Caco-2 (cell line): ENCODE measurements around the gene MAST3. TPM values are rescaled to one million over a fixed set of nuclear protein-coding genes. Genes with fewer than 3 reads are reported as not detected.
"Not testable (repeated sequence)": the region's sequence is repeated elsewhere in the genome, so short reads cannot be mapped to it uniquely, and the experiment has no call there.

Experiments
- BruUV-seq: library from RNA; stranded (reverse); fragments of 400-500 nt; replicated peaks from 2 replicates; lab custom pipeline; 2021; lab: Mats Ljungman, UMichigan
- CTCF ChIA-PET: fragments of 300-600 bp; sonication (Branson Sonifier 250); formaldehyde crosslinking; loops from one replicate; lab custom pipeline; 2022; ENCODE audit warnings: antibody characterized with exemption; lab: Charles Lee
- POLR2A ChIA-PET: fragments of 300-600 bp; sonication (Branson Sonifier 250); formaldehyde crosslinking; loops from one replicate; lab custom pipeline; 2022; ENCODE audit warnings: antibody characterized with exemption; lab: Charles Lee
- DNase-seq, 2 experiments: peaks; one replicate each; pipeline versions ENCODE4 v3.0.0 to v3.0.0-alpha.2; 2020 to 2022
- H3K27me3 ChIP-seq: replicated peaks from 2 replicates; pipeline ENCODE4 v1.6.0; 2011; ENCODE audit warnings: low read length; ENCODE audit not compliant: control insufficient read depth, insufficient read depth
- H3K36me3 ChIP-seq: 2 replicates; pipeline ENCODE4 v1.5.1; 2011; ENCODE audit warnings: low read length; ENCODE audit not compliant: control insufficient read depth, insufficient read depth
- H3K4me1 ChIP-seq: fragments of 250-450 bp; sonication (Bioruptor Pico); 2 replicates; pipeline ENCODE4 v1.5.1; 2020; ENCODE audit warnings: mild to moderate bottlenecking
- H3K4me3 ChIP-seq: 2 replicates; pipeline ENCODE4 v1.5.1; 2011; ENCODE audit warnings: low read depth, mild to moderate bottlenecking, control low read depth, low read length
- H3K9me3 ChIP-seq: fragments of 250-450 bp; sonication (Bioruptor Pico); 2 replicates; pipeline ENCODE4 v1.5.1; 2020; ENCODE audit warnings: mild to moderate bottlenecking, moderate library complexity
- H3K27ac Mint-ChIP-seq: one replicate; pipeline ENCODE4 v1.8.0; 2022; ENCODE audit warnings: mixed read lengths; ENCODE audit not compliant: unreplicated experiment
- H3K27me3 Mint-ChIP-seq: one replicate; pipeline ENCODE4 v1.8.0; 2022; ENCODE audit warnings: mixed read lengths; ENCODE audit not compliant: insufficient read depth, unreplicated experiment
- H3K36me3 Mint-ChIP-seq: one replicate; pipeline ENCODE4 v1.8.0; 2022; ENCODE audit warnings: mild to moderate bottlenecking, mixed read lengths; ENCODE audit not compliant: insufficient read depth, unreplicated experiment
- H3K4me1 Mint-ChIP-seq: one replicate; pipeline ENCODE4 v1.8.0; 2022; ENCODE audit warnings: low read depth, mixed read lengths; ENCODE audit not compliant: unreplicated experiment
- H3K4me3 Mint-ChIP-seq: one replicate; pipeline ENCODE4 v1.8.0; 2022; ENCODE audit warnings: mild to moderate bottlenecking, moderate library complexity, mixed read lengths; ENCODE audit not compliant: unreplicated experiment
- H3K9me3 Mint-ChIP-seq: one replicate; pipeline ENCODE4 v1.8.0; 2022; ENCODE audit warnings: mixed read lengths; ENCODE audit not compliant: unreplicated experiment
- CTCF ChIP-seq, 2 experiments: fragments of 200-600 bp in 1 of 2; IDR thresholded peaks; 1 replicate in 1 of 2; 2 replicates in 1 of 2; pipeline versions ENCODE4 v1.5.1 to v1.8.0; 2011 to 2022; ENCODE audit warnings: antibody characterized with exemption in 1 of 2, control low read depth in 1 of 2, inconsistent platforms in 1 of 2, low read depth in 1 of 2, low read length in 1 of 2, mild to moderate bottlenecking in 1 of 2, moderate library complexity in 1 of 2; ENCODE audit not compliant: insufficient read depth in 1 of 2, severe bottlenecking in 1 of 2, unreplicated experiment in 1 of 2
- intact Hi-C: fragments of 100-400 bp; cut with micrococcal nuclease; formaldehyde crosslinking; loops from one replicate; pipeline ENCODE4 v1.10.0; 2022; ENCODE audit not compliant: unreplicated experiment
- total RNA-seq: library from RNA; stranded (reverse); gene quantifications from 2 replicates; pipeline ENCODE4 v1.2.3, GENCODE V29; 2022

The MAST3 gene
- total RNA-seq, 1 experiment from 2014 or later, result 8.2 TPM

- no peak for DNase-seq
- intact Hi-C loops, result no loop called here
- Mint-ChIP-seq H3K9me3 (no peaks in the 10 kb centered on the region), H3K27me3 (no peaks in the 10 kb centered on the region), H3K36me3 (peaks cover 48% of the 10 kb centered on the region), H3K27ac (no peak overlapping the region), H3K4me3 (no peak overlapping the region), H3K4me1 (peaks cover 10% of the 10 kb centered on the region)
- Histone ChIP-seq H3K27me3 (no peaks in the 10 kb centered on the region), H3K36me3 (peaks cover 2% of the 10 kb centered on the region), H3K9me3 (no peaks in the 10 kb centered on the region), H3K4me1 (peaks cover 7% of the 10 kb centered on the region), H3K4me3 (no peak overlapping the region)
- ChIA-PET CTCF (interaction anchor here (0.6 kb wide), 1 partner anchor 71 kb away, joined by 5 read pairs; no protein-coding TSS in a partner anchor), POLR2A (no interaction called here)
- no peak for TF ChIP-seq CTCF (IDR thresholded peaks at IDR 0.05; ENCODE audit: insufficient read depth in 1 of 2, low read depth in 1 of 2, low read length in 1 of 2, severe bottlenecking in 1 of 2, unreplicated experiment in 1 of 2)
- BruUV-seq, result no TSS peak
Observed at GRCh38 chr19:18157465-18158063, 60.0 kb downstream of the MAST3 start.

- Histone ChIP-seq H3K4me1 (peaks cover 7% of the 10 kb centered on the region), H3K27me3 (no peaks in the 10 kb centered on the region), H3K9me3 (no peaks in the 10 kb centered on the region), H3K4me3 (no peak overlapping the region), H3K36me3 (peaks cover 2% of the 10 kb centered on the region)
- Mint-ChIP-seq H3K27ac (no peak overlapping the region), H3K4me1 (peaks cover 10% of the 10 kb centered on the region), H3K27me3 (no peaks in the 10 kb centered on the region), H3K36me3 (peaks cover 53% of the 10 kb centered on the region), H3K4me3 (no peak overlapping the region), H3K9me3 (no peaks in the 10 kb centered on the region)
- no TSS peak for BruUV-seq
- POLR2A ChIA-PET, result no interaction called here
- DNase-seq, result no peak
- CTCF ChIA-PET, result no interaction called here
- no peak for TF ChIP-seq CTCF (IDR thresholded peaks at IDR 0.05; ENCODE audit: insufficient read depth in 1 of 2, low read depth in 1 of 2, low read length in 1 of 2, severe bottlenecking in 1 of 2, unreplicated experiment in 1 of 2)
- intact Hi-C loops, result no loop called here
Observed at GRCh38 chr19:18158467-18158866, 60.9 kb downstream of the MAST3 start.

- H3K4me1 ChIP-seq, DNase-seq, POLR2A ChIA-PET, H3K9me3 Mint-ChIP-seq, H3K4me3 ChIP-seq, H3K4me1 Mint-ChIP-seq, H3K9me3 ChIP-seq, H3K4me3 Mint-ChIP-seq, H3K27me3 ChIP-seq, H3K27me3 Mint-ChIP-seq, H3K36me3 ChIP-seq, H3K27ac Mint-ChIP-seq, CTCF ChIA-PET, intact Hi-C loops, BruUV-seq: not testable (repeated sequence)
- peaks cover 53% of the 10 kb centered on the region for H3K36me3 Mint-ChIP-seq
Observed at GRCh38 chr19:18159059-18159616, 61.6 kb downstream of the MAST3 start.
